GM19452 (cell line): ENCODE data around the gene ACAP3.
"Not testable (repeated sequence)": the region's sequence is repeated elsewhere in the genome, so short reads cannot be mapped to it uniquely, and the experiment has no call there.

Experiments
- ATAC-seq: cut with Tn5 transposase; IDR thresholded peaks from one replicate; pipeline ENCODE4 v1.9.1; 2021; ENCODE audit not compliant: unreplicated experiment

ACAP3 gene

GRCh38 chr1:1268284-1268682 is 39.4 kb downstream of the ACAP3 start:
- ATAC-seq: no peak

- no peak for ATAC-seq
Measured at GRCh38 chr1:1267488-1268283, 40.0 kb downstream of the ACAP3 start.

- ATAC-seq: no peak
Measured at GRCh38 chr1:1264868-1265272, 42.9 kb downstream of the ACAP3 start.

- no peak for ATAC-seq
Measured at GRCh38 chr1:1264026-1264425, 43.7 kb downstream of the ACAP3 start.

GRCh38 chr1:1262758-1263157 is 45.0 kb downstream of the ACAP3 start:
- ATAC-seq: no peak

- no peak for ATAC-seq
Measured at GRCh38 chr1:1262071-1262470, 45.7 kb downstream of the ACAP3 start.

GRCh38 chr1:1260843-1261560 is 46.7 kb downstream of the ACAP3 start:
- ATAC-seq: no peak

- ATAC-seq: no peak
Measured at GRCh38 chr1:1259951-1260600, 47.7 kb downstream of the ACAP3 start.

- no peak for ATAC-seq
Measured at GRCh38 chr1:1259540-1259939, 48.2 kb downstream of the ACAP3 start.

GRCh38 chr1:1259119-1259488 is 48.6 kb downstream of the ACAP3 start:
- no peak for ATAC-seq

GRCh38 chr1:1256956-1257871 is 50.5 kb downstream of the ACAP3 start:
- no peak for ATAC-seq

GRCh38 chr1:1255611-1256010 is 52.1 kb downstream of the ACAP3 start:
- ATAC-seq: no peak

GRCh38 chr1:1255078-1255477 is 52.7 kb downstream of the ACAP3 start:
- ATAC-seq: no peak

GRCh38 chr1:1254667-1254998 is 53.1 kb downstream of the ACAP3 start:
- ATAC-seq: no peak

- no peak for ATAC-seq
Measured at GRCh38 chr1:1253972-1254666, 53.6 kb downstream of the ACAP3 start.

GRCh38 chr1:1253314-1253713 is 54.4 kb downstream of the ACAP3 start:
- no peak for ATAC-seq

GRCh38 chr1:1250786-1251284 is 56.9 kb downstream of the ACAP3 start:
- no peak for ATAC-seq

GRCh38 chr1:1248009-1248913 is 59.5 kb downstream of the ACAP3 start:
- ATAC-seq: not testable (repeated sequence)

GRCh38 chr1:1247341-1247913 is 60.3 kb downstream of the ACAP3 start:
- ATAC-seq: no peak
